MCF 10A (cell line): ENCODE data around the gene CEP350. TPM values are rescaled to one million over a fixed set of nuclear protein-coding genes. Genes with fewer than 3 reads are reported as not detected.

Experiments used
- total RNA-seq: library from RNA; stranded (reverse); gene quantifications from 2 replicates; pipeline ENCODE4 v1.2.3, GENCODE V29; 2022

CEP350 gene
- total RNA-seq, 1 experiment from 2014 or later = 56.4 TPM

Other genes starting within 250 kb of the CEP350 start
- not detected in 2 replicates for gene FAM163A, start 211.5 kb upstream of the CEP350 start, total RNA-seq
- 160 and 166 TPM in 2 replicates for gene TOR1AIP2, start 77.0 kb upstream of the CEP350 start, total RNA-seq
- 52.4 and 53.7 TPM in 2 replicates for gene TOR1AIP1, start 72.5 kb upstream of the CEP350 start, total RNA-seq
- gene QSOX1, start 200.1 kb downstream of the CEP350 start, total RNA-seq = 309 and 464 TPM in 2 replicates